Measurements from ENCODE around the gene CLDN34.

DNA sequence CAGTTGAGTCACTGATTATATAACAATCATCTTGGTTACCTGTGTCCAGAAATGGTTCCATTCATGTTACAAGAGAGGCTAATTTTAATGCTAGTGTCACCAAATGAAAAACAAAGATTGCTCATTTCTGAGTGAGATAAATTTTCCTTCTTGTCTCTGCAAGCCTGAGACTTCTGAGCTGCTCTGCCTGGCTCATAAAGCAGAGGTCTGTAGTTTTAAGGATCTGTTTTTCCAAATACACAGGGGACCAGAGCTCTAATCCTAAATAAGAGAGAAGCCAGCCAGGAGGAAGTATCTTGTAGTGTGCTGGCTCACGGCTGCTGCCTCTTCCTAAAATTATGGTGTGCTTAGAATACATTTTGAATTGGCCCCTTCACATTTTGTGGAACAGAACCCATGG is 42.6 kb downstream of the CLDN34 start:
- TF ChIP-seq, protein P1, sequence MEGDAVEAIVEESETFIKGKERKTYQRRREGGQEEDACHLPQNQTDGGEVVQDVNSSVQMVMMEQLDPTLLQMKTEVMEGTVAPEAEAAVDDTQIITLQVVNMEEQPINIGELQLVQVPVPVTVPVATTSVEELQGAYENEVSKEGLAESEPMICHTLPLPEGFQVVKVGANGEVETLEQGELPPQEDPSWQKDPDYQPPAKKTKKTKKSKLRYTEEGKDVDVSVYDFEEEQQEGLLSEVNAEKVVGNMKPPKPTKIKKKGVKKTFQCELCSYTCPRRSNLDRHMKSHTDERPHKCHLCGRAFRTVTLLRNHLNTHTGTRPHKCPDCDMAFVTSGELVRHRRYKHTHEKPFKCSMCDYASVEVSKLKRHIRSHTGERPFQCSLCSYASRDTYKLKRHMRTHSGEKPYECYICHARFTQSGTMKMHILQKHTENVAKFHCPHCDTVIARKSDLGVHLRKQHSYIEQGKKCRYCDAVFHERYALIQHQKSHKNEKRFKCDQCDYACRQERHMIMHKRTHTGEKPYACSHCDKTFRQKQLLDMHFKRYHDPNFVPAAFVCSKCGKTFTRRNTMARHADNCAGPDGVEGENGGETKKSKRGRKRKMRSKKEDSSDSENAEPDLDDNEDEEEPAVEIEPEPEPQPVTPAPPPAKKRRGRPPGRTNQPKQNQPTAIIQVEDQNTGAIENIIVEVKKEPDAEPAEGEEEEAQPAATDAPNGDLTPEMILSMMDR (IDR thresholded peaks at IDR 0.05): no peak
- no peak for TF ChIP-seq POLR2A (IDR thresholded peaks at IDR 0.05)
